ENCODE results near the gene CD300LF.

DNA sequence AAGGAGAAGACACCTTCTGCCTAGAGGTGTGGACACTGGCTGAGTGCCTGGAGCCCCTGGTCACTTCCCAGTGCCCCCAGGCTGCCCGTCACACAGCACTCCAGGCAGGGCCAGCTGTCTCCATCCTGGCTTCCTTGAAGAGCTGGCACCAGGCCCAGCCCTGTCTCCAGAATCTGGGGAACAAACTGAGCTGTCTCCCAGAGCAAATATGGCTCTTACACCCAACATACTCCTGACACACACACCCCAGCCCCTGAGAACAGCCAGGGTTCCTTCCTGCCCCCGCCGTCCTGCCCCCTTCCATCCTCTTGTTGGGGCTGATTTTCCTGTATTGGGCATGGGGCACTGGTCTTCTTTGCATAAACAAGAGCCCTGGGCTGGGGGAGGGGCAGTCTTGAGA, 44.8 kb upstream of the CD300LF start:
- TF ChIP-seq CTCF (IDR thresholded peaks at IDR 0.05; ENCODE audit: insufficient read depth, low read length, poor library complexity, severe bottlenecking) (no peak), EZH2phosphoT487 (conservative IDR thresholded peaks at IDR 0.05; ENCODE audit: low read length) (no peak)

All from SU-DHL-6 (cell line).